A673 (cell line): Measurements from ENCODE around the gene TBXA2R.

Source experiments
- CTCF ChIP-seq: fragments of 300-800, 200-600 bp; sonication (generic); conservative IDR thresholded peaks from 2 replicates; pipeline ENCODE4 v1.5.1; 2017; ENCODE audit warnings: low read depth, mild to moderate bottlenecking, antibody characterized with exemption, low read length, moderate library complexity, mixed read lengths
- EZH2 ChIP-seq: fragments of 200-600 bp; sonication (generic); IDR thresholded peaks from 2 replicates; pipeline ENCODE4 v1.6.1; 2017; ENCODE audit warnings: borderline replicate concordance, low read depth, mild to moderate bottlenecking, mixed read lengths, antibody characterized with exemption, low read length; ENCODE audit not compliant: poor library complexity, severe bottlenecking

- no peak for TF ChIP-seq CTCF
- TF ChIP-seq EZH2: no peak
Observed at GRCh38 chr19:3604227-3604986, 2.3 kb downstream of the TBXA2R start.
